ENCODE results near the gene VPS37B. TPM values are rescaled to one million over a fixed set of nuclear protein-coding genes. Genes with fewer than 3 reads are reported as not detected.
A peak's percentile ranks its signal among the peaks of the same experiment; 100 is the strongest.

Gene VPS37B
- total RNA-seq, 3 donors from 2014 or later, result 15.4 to 37.8 (median 34.4) TPM

DNA sequence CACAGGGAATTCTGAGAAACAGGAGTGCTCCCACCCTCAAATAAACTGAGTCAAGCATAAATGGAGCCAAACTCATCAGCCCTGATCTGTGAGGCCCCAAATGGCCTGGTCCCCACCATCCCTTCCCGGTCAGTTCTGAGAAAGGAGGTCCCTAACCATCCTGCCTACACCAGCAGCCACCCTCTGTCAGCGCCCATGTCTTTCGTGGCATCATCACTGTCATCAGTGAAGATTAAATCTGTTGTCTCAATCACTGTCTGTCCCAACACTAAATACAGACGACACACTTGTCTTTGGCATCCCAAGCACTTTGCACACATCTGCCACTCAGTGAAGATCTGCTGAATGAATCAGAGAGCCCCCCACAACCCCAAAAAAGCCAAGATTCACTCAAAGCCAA is 22.4 kb downstream of the VPS37B start:
- intact Hi-C loops (cut with DNase I; ENCODE audit: low total_unique reads), result no loop called here

DNA sequence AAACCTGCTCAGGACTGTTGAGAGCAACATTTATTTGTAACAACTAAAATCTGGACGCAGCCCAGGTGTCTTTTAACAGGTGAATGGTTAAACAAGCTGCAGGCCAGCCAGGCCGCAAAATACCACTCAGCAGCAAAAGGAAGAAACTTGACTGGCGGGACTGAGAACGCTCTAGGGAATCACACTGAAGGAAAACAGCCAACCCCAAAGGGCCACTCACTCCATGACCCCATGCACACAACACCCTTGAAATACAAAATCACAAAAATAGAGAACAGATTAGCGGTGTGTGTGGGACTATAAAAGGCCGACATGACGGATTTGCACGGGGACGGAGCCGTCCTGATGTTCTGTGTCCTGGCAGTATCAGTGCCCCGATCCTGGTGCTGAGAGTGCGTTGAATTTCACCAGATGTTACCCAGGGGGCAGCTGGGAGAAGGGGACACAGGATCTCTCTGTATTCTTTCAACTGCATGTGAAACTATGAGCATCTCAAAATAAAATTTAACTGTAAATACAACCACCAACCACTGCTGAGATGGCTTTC is 23.0 kb downstream of the VPS37B start:
- H3K27me3 ChIP-seq, result no peaks in the 10 kb centered on the region
- no peaks in the 10 kb centered on the region for H3K36me3 ChIP-seq
- peak overlapping the region in 1 of 3 donors; percentile 24 for H3K4me3 ChIP-seq
- H3K27ac ChIP-seq, result peak overlapping the region; percentile 93 to 95
- TF ChIP-seq POLR2AphosphoS5 (IDR thresholded peaks at IDR 0.05) (no peak), POLR2A (IDR thresholded peaks at IDR 0.05) (no peak)
- no peak for DNase-seq (ENCODE audit: low spot score in 2 of 2)
- intact Hi-C loops (cut with DNase I; ENCODE audit: low total_unique reads), result no loop called here
- peaks cover 8 to 27% of the 10 kb centered on the region in 2 donors for H3K4me1 ChIP-seq
- no peaks in the 10 kb centered on the region for H3K9me3 ChIP-seq

More for the DNA sequence above, 22.4 kb downstream of the VPS37B start:
- Histone ChIP-seq H3K27me3 (no peaks in the 10 kb centered on the region), H3K9me3 (no peaks in the 10 kb centered on the region), H3K27ac (peak overlapping the region; percentile 93 to 95), H3K36me3 (no peaks in the 10 kb centered on the region), H3K4me3 (no peak overlapping the region), H3K4me1 (peaks cover 8 to 27% of the 10 kb centered on the region in 2 donors)
- TF ChIP-seq POLR2A (IDR thresholded peaks at IDR 0.05) (no peak), POLR2AphosphoS5 (IDR thresholded peaks at IDR 0.05) (no peak)
- TF ChIP-seq, protein P1, sequence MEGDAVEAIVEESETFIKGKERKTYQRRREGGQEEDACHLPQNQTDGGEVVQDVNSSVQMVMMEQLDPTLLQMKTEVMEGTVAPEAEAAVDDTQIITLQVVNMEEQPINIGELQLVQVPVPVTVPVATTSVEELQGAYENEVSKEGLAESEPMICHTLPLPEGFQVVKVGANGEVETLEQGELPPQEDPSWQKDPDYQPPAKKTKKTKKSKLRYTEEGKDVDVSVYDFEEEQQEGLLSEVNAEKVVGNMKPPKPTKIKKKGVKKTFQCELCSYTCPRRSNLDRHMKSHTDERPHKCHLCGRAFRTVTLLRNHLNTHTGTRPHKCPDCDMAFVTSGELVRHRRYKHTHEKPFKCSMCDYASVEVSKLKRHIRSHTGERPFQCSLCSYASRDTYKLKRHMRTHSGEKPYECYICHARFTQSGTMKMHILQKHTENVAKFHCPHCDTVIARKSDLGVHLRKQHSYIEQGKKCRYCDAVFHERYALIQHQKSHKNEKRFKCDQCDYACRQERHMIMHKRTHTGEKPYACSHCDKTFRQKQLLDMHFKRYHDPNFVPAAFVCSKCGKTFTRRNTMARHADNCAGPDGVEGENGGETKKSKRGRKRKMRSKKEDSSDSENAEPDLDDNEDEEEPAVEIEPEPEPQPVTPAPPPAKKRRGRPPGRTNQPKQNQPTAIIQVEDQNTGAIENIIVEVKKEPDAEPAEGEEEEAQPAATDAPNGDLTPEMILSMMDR (IDR thresholded peaks at IDR 0.05), result no peak
- no peak for DNase-seq (ENCODE audit: low spot score in 2 of 2)

DNA sequence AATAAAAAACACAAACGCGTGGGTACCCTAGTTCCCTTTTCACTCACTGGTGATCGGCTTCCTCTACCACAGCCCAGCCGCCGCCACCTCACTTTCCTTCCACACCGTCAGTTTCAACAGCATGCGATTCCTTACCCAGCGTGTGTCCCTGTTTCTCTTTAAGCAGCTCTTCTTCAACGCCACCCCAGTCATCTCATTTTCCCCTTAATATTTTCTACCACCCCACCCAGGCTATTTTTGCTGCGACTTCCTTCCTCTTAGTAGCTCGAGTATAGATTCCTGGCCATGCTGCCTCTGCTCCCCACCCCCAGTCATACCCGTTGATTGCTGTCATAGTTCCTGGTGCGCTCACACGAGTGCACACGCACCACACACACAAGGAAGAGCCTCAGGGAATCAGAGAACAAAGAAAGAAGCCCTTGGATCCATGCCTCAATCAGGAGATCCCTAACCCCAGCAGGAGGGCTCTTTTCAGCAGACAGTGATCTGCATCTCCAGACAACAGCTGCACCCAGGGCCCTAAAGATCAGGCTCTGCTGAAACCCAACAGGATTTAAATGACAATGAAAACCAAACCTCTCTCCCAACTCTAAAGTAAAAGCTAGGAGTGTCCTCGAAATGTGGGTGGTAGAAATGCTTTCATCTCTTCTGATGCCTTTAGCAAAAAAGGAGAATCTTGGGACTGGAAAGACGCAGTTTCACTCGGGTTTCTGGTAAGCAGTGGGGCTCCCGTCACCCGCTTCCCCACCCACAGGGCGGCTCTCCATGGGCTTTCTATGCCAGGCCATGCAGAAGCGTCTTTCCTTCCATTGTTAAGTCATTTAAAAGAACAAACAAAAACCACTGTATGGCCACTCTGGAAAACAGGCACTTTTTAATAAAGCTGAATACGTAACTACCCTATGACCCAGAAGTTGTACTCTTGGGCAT is 23.8 kb downstream of the VPS37B start:
- Histone ChIP-seq H3K27me3 (no peaks in the 10 kb centered on the region), H3K36me3 (no peaks in the 10 kb centered on the region), H3K4me1 (peaks cover 8 to 27% of the 10 kb centered on the region in 2 donors), H3K4me3 (peak overlapping the region; percentile 33 to 59 (median 33)), H3K27ac (peak overlapping the region; percentile 93 to 95), H3K9me3 (no peaks in the 10 kb centered on the region)
- peak in 1 of 2 donors; percentile 80 for DNase-seq (ENCODE audit: low spot score in 2 of 2)
- intact Hi-C loops (cut with DNase I; ENCODE audit: low total_unique reads), result no loop called here
- TF ChIP-seq, protein P1 (IDR thresholded peaks at IDR 0.05), result no peak
- peak; percentile 32 to 81 (median 75) for TF ChIP-seq POLR2AphosphoS5 (IDR thresholded peaks at IDR 0.05)

DNA sequence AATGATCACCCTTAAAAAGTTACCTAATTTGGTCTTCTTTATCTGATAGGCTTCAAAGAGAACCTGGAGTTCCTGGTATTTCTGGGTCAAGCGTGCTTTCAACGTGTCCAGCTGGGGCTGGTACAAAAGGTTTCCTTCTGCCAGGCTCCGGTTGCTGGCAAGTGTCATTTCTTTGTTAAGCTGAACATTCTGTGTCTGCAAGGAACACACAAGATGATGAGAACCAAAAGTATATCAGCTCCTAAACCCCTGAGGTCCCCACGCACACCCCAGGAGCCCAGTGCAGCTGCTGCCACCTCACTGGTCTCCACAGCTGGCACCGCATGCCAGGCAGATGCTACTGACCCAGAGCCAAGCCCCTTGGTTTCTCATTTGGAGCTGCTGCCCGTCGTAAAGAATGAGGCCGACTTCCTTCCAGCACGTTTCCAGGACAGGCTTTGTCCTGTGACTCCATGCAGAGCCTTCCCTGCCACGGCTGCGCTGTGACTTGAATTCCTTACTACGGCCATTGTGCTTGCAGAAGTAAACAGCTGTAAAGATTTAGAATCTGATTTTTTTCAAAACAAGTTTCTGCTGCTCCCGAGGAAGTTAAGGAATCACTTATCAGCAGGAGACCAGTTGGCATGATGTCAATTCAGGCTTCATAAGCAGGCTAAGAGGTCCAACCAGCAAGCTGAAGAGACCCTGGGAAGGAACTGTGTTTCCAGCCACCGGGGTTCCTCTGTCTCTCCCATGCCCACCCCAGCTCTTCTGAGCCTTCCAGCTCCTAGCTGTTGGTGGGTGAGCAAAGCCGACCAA is 24.9 kb downstream of the VPS37B start:
- peak; percentile 63 to 81 for DNase-seq (ENCODE audit: low spot score in 2 of 2)
- peaks cover 8 to 21% of the 10 kb centered on the region in 2 donors for H3K4me1 ChIP-seq
- peak overlapping the region; percentile 33 to 59 (median 33) for H3K4me3 ChIP-seq
- H3K9me3 ChIP-seq, result no peaks in the 10 kb centered on the region
- intact Hi-C loops (cut with DNase I; ENCODE audit: low total_unique reads), result no loop called here
- H3K27ac ChIP-seq, result peak overlapping the region; percentile 93 to 95
- peak; percentile 35 to 45 (median 44) for TF ChIP-seq POLR2AphosphoS5 (IDR thresholded peaks at IDR 0.05)
- TF ChIP-seq, protein P1 (IDR thresholded peaks at IDR 0.05), result no peak
- no peak for TF ChIP-seq POLR2A (IDR thresholded peaks at IDR 0.05)
- no peaks in the 10 kb centered on the region for H3K36me3 ChIP-seq
- no peaks in the 10 kb centered on the region for H3K27me3 ChIP-seq

DNA sequence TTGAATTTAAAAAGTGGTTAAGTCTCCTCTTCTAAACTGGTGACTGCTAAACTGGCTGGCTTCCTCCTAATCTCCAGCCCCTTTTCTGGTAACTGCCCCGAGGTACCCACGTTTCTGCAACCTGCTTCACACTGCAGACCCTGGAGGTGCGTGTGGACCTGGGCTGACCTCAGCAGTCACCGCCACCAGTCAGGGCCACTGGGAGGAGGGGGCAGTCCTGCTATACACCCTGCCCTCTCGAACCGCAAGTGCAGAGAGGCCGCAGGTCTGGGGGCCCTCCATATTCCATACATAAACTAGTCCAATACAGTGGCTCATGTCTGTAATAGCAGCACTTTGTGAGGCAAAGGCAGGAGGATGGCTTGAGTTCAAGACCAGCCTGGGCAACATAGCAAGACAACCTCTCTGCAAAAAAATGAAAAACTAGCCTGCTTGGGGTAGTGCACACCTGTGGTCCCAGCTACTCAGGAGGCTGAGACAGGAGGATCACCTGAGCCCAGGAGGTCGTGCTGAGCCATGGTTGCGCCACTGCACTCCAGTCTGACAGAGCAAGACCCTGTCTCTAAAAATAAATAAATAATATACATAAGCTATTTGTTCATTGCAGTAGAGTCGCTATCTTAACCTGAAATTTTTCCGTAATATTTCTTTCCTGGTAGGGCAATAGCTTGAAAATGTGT is 25.6 kb downstream of the VPS37B start:
- intact Hi-C loops (cut with DNase I; ENCODE audit: low total_unique reads), result no loop called here

More for the DNA sequence above, 25.6 kb downstream of the VPS37B start:
- TF ChIP-seq, protein P1 (IDR thresholded peaks at IDR 0.05), result no peak
- TF ChIP-seq POLR2A (IDR thresholded peaks at IDR 0.05) (no peak), POLR2AphosphoS5 (IDR thresholded peaks at IDR 0.05) (no peak)
- Histone ChIP-seq H3K4me3 (peak overlapping the region in 1 of 3 donors; percentile 33), H3K27me3 (no peaks in the 10 kb centered on the region), H3K4me1 (peaks cover 8 to 21% of the 10 kb centered on the region in 2 donors), H3K27ac (peak overlapping the region; percentile 93 to 95), H3K9me3 (no peaks in the 10 kb centered on the region), H3K36me3 (no peaks in the 10 kb centered on the region)
- DNase-seq (ENCODE audit: low spot score in 2 of 2), result peak in 1 of 2 donors; percentile 44

Data from breast epithelium (tissue), 4 donors.